HepG2 (cell line): Measurements from ENCODE around the gene BACE1-AS. TPM values are rescaled to one million over a fixed set of nuclear protein-coding genes. Genes with fewer than 3 reads are reported as not detected.

ENCODE experiments used
- ATAC-seq: fragments of 200-7000 bp; cut with Tn5 transposase; 3 replicates; pipeline ENCODE4 v1.9.1; 2020; ENCODE audit warnings: mild to moderate bottlenecking, moderate library complexity
- BruUV-seq: library from RNA; stranded (reverse); fragments of 400-500 nt; replicated peaks from 2 replicates; lab custom pipeline; 2021; lab: Mats Ljungman, UMichigan
- CTCF ChIA-PET: fragments of 300-600 bp; formaldehyde crosslinking; extraction: SDS; loops from one replicate; lab custom pipeline; 2021; ENCODE audit warnings: low total read pairs, inconsistent platforms, low intra/inter-chr PET ratio; lab: Yijun Ruan, JAX
- POLR2A ChIA-PET: fragments of 350-600 bp; sonication (Branson Sonifier 250); formaldehyde crosslinking; loops from one replicate; lab custom pipeline; 2020; ENCODE audit warnings: antibody characterized with exemption, inconsistent platforms; lab: Yijun Ruan, JAX
- DNase-seq: peaks from one replicate; pipeline ENCODE4 v3.0.0-alpha.2; 2015; ENCODE audit warnings: low spot score
- FAIRE-seq: peaks from 3 replicates; lab custom pipeline; 2011; peaks lifted over from hg19 to GRCh38; lab: Jason Lieb, UNC
- H2AFZ ChIP-seq: one replicate; pipeline ENCODE4 v1.6.1; 2011; ENCODE audit warnings: low read length, inconsistent platforms
- H3K27ac ChIP-seq: fragments of 300-600 bp; 3 replicates; pipeline ENCODE4 v1.8.0; 2011; ENCODE audit warnings: mixed run types, mild to moderate bottlenecking, mixed read lengths, low read length, inconsistent platforms; ENCODE audit not compliant: insufficient read depth; ENCODE audit errors: extremely low read length
- H3K27me3 ChIP-seq, 2 experiments: fragments of 200-600 bp in 1 of 2; 2 replicates in 1 of 2; 3 replicates in 1 of 2; pipeline versions ENCODE4 v1.6.0 to v1.8.0; 2011; ENCODE audit warnings: low read length in 2 of 2, mild to moderate bottlenecking in 2 of 2, moderate library complexity in 2 of 2, inconsistent platforms in 1 of 2; ENCODE audit not compliant: insufficient read depth in 2 of 2, control insufficient read depth in 1 of 2
- H3K36me3 ChIP-seq, 2 experiments: fragments of 200-600 bp in 1 of 2; replicated peaks in 1 of 2; 2 replicates in 1 of 2; 3 replicates in 1 of 2; pipeline versions ENCODE4 v1.5.1 to v1.8.0; 2011; ENCODE audit warnings: low read length in 2 of 2, inconsistent platforms in 1 of 2; ENCODE audit not compliant: insufficient read depth in 2 of 2, control insufficient read depth in 1 of 2
- H3K4me1 ChIP-seq: 2 replicates; pipeline ENCODE4 v1.5.1; 2012; ENCODE audit warnings: low read length, inconsistent platforms; ENCODE audit not compliant: insufficient read depth
- H3K4me2 ChIP-seq: 2 replicates; pipeline ENCODE4 v1.6.0; 2011; ENCODE audit warnings: low read depth, low read length, inconsistent platforms
- H3K4me3 ChIP-seq, 3 experiments: fragments of 200-600 bp in 1 of 3; sonication (generic), shearing (Covaris generic) in 1 of 3; replicated peaks in 1 of 3; 2 replicates each; pipeline ENCODE4 v1.5.1; 2011 to 2016; ENCODE audit warnings: low read length in 3 of 3, inconsistent platforms in 2 of 3, low read depth in 2 of 3, mild to moderate bottlenecking in 2 of 3, control low read depth in 1 of 3, mixed read lengths in 1 of 3; ENCODE audit not compliant: insufficient read depth in 1 of 3
- H3K79me2 ChIP-seq: one replicate; pipeline ENCODE4 v1.6.1; 2011; ENCODE audit warnings: low read length, inconsistent platforms; ENCODE audit not compliant: insufficient read depth
- H3K9ac ChIP-seq: 2 replicates; pipeline ENCODE4 v1.6.0; 2011; ENCODE audit warnings: mild to moderate bottlenecking, low read depth, low read length, inconsistent platforms; ENCODE audit not compliant: insufficient read depth
- H3K9me3 ChIP-seq: 2 replicates; pipeline ENCODE4 v1.5.1; 2012; ENCODE audit warnings: mild to moderate bottlenecking, low read length
- H4K20me1 ChIP-seq: 2 replicates; pipeline ENCODE4 v1.6.0; 2011; ENCODE audit warnings: inconsistent platforms, mild to moderate bottlenecking, low read length, moderate library complexity; ENCODE audit not compliant: insufficient read depth
- AGO1 ChIP-seq: fragments of 200-400 bp; formaldehyde crosslinking; IDR thresholded peaks from 2 replicates; pipeline ENCODE4 v1.6.1; 2017; ENCODE audit warnings: mild to moderate bottlenecking, low read depth, low read length, moderate library complexity; ENCODE audit not compliant: poor library complexity, severe bottlenecking
- PHF8 ChIP-seq: sonication (generic); formaldehyde crosslinking; IDR thresholded peaks from 2 replicates; pipeline ENCODE4 v1.5.0; 2020; ENCODE audit warnings: missing genetic modification reagents
- SYNCRIP ChIP-seq: fragments of 200-400 bp; formaldehyde crosslinking; IDR thresholded peaks from 2 replicates; pipeline ENCODE4 v1.6.1; 2018; ENCODE audit warnings: mild to moderate bottlenecking, low read depth, low read length; ENCODE audit not compliant: insufficient read depth
- ZFAT ChIP-seq: sonication (generic); formaldehyde crosslinking; conservative IDR thresholded peaks from 2 replicates; pipeline ENCODE4 v1.8.1; 2023; ENCODE audit warnings: missing genetic modification reagents, inconsistent platforms
- WGBS: methylation state at CpG from one replicate; pipeline ENCODE4 v1.1.6; 2017; ENCODE audit warnings: low lambda C conversion rate; 5-methylcytosine and 5-hydroxymethylcytosine counted together
- in situ Hi-C: cut with HindIII; loops from 2 replicates; pipeline ENCODE4 v1.10.0; 2017; ENCODE audit warnings: low pct_unique_long_range_greater_than_20kb; ENCODE audit not compliant: extremely low pct_ligation_motif_present
- intact Hi-C: fragments of 100-400 bp; cut with micrococcal nuclease; formaldehyde crosslinking; loops from one replicate; pipeline ENCODE4 v1.10.0; 2022; ENCODE audit not compliant: unreplicated experiment
- polyA plus RNA-seq, 8 experiments: library from polyadenylated mRNA; depleted of rRNA in 3 of 8; stranded (reverse) in 7 of 8; unstranded in 1 of 8; fragments of >200 nt; fragmentation: Illumina TruSeq in 4 of 8; extraction: Trizol in 4 of 8; gene quantifications; 2 replicates each; pipeline versions ENCODE4 v1.2.1 to v1.2.3, GENCODE V29; 2011 to 2016; ENCODE audit warnings: low read depth in 4 of 8, missing spikeins in 1 of 8, mixed read lengths in 1 of 8; ENCODE audit not compliant: insufficient read depth in 1 of 8
- total RNA-seq, 5 experiments: library from RNA; depleted of rRNA; stranded (reverse); fragments of >200 nt; fragmentation: Illumina TruSeq; extraction: Trizol; gene quantifications; 2 replicates each; pipeline ENCODE4 v1.2.3, GENCODE V29; 2016; ENCODE audit warnings: low read depth in 1 of 5
- TF ChIP-seq, protein P1 (sequence below): sonication (generic); formaldehyde crosslinking; IDR thresholded peaks from 2 replicates; pipeline ENCODE4 v1.4.0; 2020; ENCODE audit warnings: missing genetic modification reagents, borderline replicate concordance

The BACE1-AS gene
- total and polyA plus RNA-seq, 2 of the 13 experiments (the other 11 are each of a cell fraction or from before 2014, with no cell fraction given): 2.0 to 3.9 TPM

DNA sequence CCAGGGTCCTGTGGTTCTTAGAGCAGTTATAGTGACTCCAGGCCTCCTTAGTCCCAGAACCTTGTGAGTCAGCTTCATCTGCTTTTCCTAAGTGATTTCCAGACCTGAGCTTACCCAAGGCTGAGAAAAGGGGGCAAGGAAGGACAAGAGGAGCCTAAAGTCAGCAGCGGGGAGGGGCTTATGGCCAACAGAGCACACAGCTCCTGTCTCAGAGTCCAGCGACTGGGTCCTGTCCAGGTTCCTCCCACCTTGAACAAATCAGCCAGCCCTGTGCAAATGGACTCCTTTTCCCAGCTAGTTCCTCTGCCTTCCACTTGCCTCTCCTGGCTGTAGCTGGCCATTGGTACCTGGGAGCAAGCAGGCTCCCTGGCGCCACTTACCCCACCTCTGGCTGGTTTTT, 14.0 kb downstream of the BACE1-AS start:
- no peaks in the 10 kb centered on the region for H4K20me1 ChIP-seq
- TF ChIP-seq PHF8: no peak
- TF ChIP-seq ZFAT (CRISPR knock-in tag): no peak
- TF ChIP-seq SYNCRIP: no peak
- no peak for TF ChIP-seq AGO1
- TF ChIP-seq, protein P1, sequence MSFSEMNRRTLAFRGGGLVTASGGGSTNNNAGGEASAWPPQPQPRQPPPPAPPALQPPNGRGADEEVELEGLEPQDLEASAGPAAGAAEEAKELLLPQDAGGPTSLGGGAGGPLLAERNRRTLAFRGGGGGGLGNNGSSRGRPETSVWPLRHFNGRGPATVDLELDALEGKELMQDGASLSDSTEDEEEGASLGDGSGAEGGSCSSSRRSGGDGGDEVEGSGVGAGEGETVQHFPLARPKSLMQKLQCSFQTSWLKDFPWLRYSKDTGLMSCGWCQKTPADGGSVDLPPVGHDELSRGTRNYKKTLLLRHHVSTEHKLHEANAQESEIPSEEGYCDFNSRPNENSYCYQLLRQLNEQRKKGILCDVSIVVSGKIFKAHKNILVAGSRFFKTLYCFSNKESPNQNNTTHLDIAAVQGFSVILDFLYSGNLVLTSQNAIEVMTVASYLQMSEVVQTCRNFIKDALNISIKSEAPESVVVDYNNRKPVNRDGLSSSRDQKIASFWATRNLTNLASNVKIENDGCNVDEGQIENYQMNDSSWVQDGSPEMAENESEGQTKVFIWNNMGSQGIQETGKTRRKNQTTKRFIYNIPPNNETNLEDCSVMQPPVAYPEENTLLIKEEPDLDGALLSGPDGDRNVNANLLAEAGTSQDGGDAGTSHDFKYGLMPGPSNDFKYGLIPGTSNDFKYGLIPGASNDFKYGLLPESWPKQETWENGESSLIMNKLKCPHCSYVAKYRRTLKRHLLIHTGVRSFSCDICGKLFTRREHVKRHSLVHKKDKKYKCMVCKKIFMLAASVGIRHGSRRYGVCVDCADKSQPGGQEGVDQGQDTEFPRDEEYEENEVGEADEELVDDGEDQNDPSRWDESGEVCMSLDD (CRISPR knock-in tag): no peak
- TF ChIP-seq, all 625 proteins: peak for 0
- Histone ChIP-seq H3K4me3 (no peak overlapping the region), H2AFZ (no peak overlapping the region), H3K27me3 (no peaks in the 10 kb centered on the region; a peak in 1 of 5 replicates), H3K36me3 (no peaks in the 10 kb centered on the region), H3K79me2 (no peaks in the 10 kb centered on the region), H3K4me1 (peaks cover 53% of the 10 kb centered on the region), H3K4me2 (peak overlapping the region; percentile 44), H3K9me3 (no peaks in the 10 kb centered on the region), H3K27ac (no peak overlapping the region), H3K9ac (no peak overlapping the region)
- no TSS peak for BruUV-seq
- no peak for DNase-seq
- ATAC-seq: peak; percentile 45
- ChIA-PET POLR2A (interaction anchor here (1.2 to 7.1 kb wide), 2 partner anchors 10 to 14 kb away, joined by 3 to 62 read pairs; partner anchors contain the start of gene BACE1), CTCF (no interaction called here)
- intact Hi-C loops: no loop called here
- 60% methylated on average over 2 of the region's 3 CpGs for WGBS
- in situ Hi-C loops: no loop called here
- peak; percentile 32 for FAIRE-seq
